NCI-H128 (cell line): Measurements from ENCODE around the gene KATNAL2.

Experiments used
- DNase-seq: peaks from one replicate; lab custom pipeline; 2025; ENCODE audit not compliant: unreplicated experiment; lab: John Stamatoyannopoulos, UW

Gene KATNAL2, protein sequence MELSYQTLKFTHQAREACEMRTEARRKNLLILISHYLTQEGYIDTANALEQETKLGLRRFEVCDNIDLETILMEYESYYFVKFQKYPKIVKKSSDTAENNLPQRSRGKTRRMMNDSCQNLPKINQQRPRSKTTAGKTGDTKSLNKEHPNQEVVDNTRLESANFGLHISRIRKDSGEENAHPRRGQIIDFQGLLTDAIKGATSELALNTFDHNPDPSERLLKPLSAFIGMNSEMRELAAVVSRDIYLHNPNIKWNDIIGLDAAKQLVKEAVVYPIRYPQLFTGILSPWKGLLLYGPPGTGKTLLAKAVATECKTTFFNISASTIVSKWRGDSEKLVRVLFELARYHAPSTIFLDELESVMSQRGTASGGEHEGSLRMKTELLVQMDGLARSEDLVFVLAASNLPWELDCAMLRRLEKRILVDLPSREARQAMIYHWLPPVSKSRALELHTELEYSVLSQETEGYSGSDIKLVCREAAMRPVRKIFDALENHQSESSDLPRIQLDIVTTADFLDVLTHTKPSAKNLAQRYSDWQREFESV

DNA sequence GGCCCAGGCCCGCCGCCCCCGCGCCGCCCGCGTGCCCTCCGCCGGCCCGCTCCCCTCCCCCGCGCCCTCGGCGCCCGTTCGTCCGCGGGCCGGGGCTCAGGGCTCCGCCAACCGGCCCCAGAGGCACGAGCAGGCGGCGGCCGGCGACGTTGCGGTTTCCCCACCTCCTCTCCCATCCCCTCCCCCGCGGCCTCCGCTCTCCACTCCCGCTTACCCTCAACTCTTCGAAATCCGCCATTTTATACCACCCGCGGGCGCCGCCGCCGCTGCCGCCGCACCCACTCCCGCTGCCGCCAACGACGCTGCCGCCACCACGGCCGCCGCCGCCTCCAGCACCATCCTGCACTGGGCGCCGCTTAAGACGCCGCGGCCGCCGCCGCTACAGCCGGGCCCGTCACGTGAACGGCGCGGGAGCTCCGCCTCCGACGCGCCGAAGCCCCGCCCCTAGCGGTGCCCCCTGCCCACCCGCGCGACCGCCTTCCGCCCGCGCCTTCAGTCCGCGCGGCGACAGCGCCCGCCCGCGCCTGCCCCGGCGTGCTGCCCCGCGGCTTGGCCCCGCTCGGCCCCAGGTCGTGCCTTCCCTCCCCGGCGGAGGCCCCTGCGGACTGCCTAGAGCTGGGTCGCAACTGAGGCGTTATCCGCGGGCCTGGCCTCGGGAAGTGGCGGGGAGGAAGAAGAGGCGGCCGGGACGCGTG, at the start of gene KATNAL2, which contains the start of gene PIAS2:
Gene KATNAL2 (plus strand): TSS at position 495 of the 695 bp plus-strand sequence. CDS start 29,271 bp downstream, outside the sequence.
Gene PIAS2 (minus strand): TSS at position 400 of the 695 bp plus-strand sequence. CDS start 162 bp downstream, at position 238.
- DNase-seq: peak; percentile 82

DNA sequence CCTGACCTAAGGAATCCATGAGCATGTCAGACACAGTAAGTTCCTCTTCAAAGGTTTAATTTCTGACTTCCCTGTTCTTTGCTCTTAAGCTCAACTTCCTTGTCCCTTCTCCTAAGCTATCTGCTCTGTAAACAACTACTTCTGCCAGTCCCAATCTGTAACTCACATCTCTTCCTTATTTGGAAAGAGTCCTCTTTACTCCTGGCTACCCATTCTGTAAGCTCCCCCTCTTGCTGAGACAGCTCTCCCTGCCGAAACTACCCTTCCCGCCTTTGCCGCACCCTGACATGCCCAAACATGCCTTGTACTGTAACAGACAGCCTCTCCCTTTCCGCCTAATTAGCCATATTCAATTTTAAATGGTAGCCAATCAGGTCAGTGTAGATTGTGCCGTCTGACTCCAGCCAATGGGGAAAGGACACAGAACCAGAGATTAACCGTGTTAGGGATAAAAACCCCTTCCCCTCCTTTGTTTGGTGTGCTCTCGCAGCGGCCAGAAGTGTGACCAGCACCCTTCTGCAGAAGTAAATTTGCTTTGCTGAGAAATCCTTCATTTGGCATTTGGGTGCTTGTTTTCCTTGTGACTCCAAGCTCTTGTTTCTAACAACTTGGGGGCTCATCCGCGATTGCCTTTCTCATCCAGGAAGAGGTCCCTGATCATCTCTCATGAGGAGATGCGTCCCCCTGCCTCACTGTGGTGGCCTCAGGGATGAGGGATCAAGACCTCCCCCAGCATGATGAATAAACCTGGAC, 49.1 kb upstream of the KATNAL2 start:
- no peak for DNase-seq

DNA sequence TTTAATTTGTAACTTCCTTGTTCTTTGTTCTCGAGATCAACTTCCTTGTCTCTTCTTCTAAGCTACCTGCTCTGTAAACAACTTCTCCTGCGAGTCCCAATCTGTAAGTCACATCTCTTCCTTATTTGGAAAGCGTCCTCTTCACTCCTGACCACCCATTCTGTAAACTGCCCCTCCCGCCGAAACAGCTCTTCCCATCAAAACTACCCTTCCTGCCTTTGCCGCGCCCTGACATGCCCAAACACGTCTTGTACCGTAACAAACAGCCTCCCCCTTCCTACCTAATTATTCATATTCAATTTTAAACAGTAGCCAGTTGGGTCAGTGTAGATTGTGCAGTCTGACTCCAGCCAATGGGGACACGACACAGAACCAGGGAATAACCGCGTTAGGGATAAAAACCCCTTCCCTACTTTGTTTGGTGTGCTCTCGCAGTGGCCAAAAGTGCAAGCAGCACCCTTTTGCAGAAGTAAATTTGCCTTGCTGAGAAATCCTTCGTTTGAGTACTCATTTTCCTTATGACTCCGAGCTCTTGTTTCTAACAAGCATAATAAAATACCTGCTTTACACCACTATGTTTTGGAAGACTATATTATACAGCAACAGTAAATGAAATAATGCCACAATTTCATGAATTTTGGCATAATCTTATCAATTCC, 39.9 kb upstream of the KATNAL2 start:
- DNase-seq: no peak

DNA sequence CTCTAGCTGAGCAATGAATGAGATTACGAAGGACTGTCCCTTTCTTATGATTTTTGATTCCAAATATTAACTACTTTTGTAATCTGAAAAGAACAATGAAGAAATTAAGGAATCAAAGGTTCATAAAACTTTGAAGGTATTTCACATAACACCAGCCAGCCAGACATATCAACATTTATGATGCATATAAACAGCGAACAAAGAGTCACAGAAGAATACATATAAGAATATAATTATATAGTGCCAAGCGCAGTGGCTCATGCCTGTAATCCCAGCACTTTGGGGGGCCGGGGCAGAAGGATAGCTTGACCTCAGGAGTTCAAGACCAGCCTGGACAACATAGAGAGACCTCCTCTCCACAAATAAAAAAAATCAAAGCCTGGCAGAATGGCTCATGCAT, 34.2 kb upstream of the KATNAL2 start:
- DNase-seq: no peak

DNA sequence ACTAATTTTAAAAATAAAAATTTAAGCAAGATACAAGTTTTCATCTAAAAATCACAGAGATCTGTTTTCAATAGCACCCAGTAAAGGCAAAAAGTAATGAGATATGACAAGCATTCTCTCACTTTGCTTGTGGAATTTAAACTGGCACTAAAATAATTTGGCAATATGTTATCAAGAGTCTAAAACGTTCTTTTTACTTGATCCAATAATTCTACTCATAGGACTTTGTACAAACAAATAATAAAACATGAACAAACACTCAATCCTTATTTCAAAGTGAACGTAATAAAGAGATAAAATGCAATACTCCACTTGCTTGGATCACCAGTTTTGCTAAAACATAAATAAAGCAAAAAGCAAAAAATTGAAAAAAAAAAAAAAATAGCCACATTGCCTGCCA, 30.5 kb upstream of the KATNAL2 start:
- DNase-seq: no peak

DNA sequence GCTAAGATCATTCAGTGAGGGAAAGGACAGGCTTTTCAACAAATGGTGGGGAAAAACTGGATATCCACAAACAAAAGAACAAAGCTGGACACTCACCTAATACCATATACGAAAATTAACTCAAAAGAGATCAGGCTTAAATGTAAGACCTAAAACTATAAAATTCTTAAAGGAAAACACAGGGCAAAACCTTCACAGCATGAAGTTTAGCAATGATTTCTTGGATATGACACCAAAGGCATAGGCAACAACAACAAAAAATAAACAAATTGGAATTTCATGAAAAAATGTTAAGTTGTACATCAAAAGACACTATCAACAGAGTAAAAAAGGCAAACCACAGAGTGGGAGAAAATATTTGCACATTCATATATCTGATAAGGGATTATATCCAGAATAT, 28.4 kb upstream of the KATNAL2 start:
- DNase-seq: no peak

DNA sequence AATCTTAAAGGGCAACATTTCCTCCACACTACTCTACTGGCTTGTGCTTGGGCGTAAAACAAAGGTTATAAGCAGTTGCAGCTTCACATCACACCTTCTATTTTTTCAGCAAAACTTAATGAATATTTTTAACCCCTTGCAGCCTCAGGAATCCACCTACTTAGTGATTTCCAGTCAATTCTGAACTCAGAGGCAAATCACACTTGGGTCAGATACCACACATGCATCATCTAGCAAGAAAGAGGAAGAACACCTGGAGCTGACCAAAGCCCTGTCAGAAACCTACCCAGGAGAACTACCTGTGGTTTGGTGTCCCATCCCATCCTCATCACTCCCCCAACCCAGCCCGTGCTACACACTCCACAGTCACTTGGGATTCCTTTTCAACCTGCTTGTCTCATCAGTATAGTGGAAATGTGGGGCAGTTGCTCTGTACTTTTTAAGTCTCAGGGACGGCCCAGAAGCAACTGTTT, 25.6 kb upstream of the KATNAL2 start:
- DNase-seq: no peak

DNA sequence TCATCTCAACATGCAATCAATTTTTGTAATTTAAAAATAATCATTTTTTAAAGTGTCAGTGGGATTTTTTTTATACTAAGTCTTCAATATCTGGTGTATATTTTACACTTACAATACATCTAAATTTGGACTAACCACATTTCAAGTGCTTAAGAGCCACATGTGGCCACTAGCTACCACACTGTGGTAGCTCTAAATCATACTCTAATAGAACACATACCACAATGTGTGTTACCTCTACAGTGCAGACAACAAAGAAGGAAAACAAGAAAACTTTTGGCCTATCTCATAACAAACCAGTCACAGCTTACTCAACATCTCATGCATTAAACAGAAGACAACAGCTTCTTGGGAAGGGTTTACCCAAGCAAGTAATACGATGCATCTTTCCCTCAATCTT, 24.6 kb upstream of the KATNAL2 start:
- no peak for DNase-seq

DNA sequence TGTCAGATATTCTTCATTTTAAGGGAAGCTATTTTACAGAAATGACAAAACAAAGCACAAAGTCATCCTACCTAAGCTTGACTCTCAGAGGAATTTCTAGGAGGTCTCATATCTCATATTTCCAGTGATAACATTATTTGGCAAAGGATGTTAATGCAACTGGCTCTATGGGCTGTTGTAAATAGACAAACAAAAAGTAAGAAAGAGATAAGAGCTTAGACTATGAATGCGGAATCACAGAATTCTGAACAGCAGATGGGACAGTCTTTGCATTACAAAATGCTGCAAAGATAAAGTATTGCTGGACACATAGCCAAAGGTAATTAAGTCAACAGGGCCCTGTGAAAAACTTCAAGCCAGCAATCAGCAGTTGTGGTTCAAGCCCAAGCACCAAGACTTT, 24.0 kb upstream of the KATNAL2 start:
- DNase-seq: no peak

DNA sequence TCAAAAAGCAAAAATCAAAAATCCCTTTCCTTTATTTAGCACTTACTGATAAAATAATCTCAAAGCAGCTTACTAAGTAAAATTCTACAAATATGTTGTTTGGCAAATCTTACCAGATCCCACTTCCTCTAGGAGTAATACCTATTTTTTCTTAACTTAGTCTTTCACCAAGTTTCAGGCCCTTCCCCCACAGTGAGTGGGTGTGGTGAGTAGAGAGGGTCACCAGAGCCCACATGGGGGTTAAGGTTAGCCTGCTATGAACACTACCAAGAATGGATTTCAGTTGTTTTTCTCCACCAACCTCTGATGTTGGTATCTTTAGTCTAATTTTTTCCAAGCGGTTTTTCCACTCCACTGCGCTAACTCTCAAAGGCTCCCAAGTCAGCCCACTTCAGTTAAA, 23.3 kb upstream of the KATNAL2 start:
- no peak for DNase-seq

DNA sequence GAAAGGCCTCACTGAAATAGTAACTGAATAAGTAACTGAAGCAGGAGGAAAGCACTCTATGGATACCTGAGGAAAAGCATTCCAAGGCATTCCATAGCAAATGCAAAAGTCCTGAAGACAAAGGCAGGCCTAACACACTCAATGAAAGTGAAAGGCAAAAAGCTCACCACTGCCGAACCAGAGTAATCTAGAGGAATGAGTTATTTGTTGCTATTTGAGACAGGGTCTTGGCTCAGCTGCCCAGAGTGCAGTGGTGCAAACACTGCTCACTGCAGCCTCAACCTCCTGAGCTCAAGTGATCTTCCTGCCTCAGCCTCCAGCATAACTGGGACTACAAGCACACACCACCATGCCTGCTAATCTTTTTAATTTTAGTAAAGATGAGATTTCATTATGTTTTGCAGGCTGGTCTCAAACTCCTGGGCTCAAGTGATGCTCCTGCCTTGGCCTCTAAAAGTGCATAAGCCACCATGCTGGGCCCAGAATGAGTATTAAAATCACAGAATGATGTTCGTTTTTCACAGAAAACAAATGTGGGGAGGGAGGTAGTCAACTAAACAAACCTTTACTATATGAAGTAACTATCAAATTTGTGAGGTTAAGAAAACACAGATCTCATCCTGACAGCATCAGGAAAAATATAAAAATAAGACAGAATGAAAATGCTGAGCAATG, 18.0 kb upstream of the KATNAL2 start:
- DNase-seq: no peak

DNA sequence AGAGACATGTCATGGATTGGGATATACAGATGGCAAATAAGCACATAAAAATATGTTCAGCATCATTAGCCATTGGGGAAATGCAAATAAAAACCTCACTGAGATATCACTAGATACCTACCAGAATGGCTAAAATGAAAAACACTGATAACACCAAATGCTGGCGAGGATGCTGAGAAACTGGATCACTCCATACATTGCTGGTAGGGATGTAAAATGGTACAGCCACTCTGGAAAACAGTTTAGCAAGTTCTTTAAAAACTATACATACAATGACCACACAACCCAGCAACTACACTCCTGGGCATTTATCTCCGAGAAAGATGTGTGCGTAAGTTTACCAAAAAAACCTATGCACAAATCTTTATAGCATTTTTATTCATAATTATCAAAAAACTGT, 14.0 kb upstream of the KATNAL2 start:
- no peak for DNase-seq

DNA sequence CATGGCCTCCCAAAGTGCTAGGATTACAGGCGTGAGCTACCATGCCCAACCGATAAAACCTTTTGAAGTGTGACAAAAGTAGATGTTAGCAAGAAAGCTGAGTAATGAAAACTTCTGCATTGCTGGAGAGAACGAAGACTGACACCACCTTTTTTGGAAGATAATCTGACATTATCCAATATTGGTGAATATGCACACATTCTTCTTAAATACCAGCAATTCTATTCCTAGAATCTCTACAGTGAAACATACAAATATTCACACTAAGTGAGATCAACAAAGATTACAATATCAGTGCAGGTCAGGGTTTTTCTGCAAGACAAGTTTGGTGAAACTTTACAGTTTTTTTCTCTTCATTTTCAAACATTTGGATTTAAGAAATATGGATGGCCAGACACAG, 7.9 kb upstream of the KATNAL2 start:
- DNase-seq: no peak

DNA sequence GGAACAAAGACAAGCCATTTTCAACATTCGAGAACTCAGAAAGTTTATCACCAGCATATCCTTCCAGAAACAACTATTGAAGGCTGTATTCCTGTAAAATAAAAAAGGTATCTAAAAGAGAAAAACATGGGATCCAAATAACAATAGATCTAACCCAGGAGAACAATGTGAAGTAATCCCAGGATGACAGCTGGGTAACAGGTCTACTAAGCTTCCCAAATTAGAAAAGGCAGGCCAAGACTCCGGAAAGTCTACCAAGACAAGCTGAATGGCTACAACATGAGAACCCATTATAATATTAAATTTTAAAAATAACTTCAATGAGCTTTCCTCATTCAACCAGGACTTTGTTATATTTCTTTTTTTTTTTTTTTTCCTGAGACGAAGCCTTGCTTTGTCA, 6.5 kb upstream of the KATNAL2 start:
- DNase-seq: no peak

DNA sequence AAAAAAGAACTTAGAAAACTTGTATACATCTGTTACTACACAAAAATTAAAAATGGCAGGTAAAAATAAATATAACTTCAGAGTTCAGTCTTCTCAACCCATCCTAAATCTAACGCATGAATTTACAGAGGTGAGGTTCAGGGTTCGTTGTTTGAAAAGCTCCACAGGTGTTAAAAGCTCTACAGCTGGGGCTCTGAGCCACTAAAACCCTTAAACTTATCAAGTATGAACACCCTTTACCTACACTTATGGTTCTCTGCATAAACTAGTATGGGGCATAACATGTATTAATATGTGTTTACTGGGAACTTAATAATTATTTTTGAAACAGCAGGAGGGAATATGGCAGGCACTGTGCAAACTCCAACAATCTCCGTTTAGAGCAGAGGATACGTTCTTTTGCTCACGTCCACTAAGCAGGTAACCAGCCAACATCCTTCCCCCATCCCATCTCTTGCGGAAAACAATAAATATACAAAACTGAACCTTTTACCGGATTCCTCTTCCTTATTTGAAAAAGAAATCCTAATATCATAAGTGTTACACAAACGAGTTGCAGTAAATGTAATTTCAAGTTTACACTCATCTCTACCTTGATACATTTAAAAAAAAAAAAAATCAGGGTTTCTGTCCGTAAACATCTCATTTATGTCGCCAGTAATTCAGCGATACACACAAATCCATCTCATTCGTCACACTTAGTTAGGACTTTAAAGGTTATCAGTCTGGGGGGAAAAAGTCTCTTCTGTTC, 1.4 kb upstream of the KATNAL2 start:
- no peak for DNase-seq

DNA sequence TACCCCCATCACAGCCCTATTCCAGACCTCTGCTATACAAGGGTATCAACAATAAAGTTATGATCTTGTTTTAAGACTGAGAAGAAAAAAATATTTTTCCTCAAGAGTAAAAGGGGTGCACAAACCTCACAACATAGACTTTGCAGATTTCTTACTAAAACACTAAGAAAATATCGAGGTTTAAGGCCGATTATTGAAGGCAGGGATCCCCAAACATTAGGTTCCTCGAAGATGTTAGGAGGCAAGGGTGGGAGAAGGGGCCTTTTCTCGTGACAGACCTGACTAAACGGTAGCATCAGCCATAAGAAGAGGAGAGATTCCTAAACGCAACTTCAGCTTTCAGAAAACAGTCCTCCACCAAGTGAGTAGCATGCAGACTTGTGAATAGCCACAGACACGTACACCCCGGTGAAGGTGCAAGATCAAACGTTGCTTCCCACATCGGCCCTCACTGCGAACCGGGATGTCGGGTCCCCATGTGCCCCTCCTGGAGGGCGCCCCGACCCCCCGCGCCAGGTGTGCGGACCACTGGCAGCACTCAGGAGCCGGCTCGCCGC, 773 bp upstream of the KATNAL2 start:
- DNase-seq: no peak

DNA sequence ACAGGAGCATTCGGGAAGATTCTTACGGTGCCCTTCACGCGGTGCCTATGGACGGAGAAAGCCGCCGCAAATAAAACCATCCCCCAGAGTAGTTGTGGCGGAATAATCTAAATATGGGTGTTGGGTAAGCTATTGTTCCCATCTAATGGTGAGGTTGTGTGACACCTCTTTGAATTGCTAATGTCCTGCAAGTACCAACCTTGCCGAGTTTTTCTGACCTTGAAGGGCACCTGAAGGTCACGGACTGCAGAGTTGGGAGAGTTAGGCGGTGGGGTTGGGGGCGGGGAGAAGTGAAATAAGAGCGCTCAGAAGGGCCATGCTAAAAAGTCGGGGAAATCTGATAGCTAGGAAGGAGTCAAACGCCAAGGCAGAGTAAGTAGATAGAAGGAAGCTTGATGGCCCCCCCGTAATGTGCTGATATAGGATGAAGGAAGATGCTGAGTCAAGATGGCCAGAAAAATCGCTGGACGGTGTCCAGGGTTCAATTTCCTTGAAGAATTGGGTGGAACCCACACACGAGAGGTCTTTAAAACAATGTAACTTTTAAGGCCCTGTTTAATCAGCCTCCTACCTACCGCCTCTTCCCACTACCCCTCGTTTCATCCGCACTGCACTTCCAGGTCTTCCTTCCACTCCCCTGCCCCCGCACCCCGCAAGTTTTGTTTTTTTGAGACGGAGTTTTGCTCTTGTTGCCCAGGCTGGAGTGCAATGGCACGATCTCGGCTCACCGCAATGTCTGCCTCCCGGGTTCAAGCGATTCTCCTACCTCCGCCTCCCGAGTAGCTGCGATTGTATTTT, 600 bp downstream of the KATNAL2 start:
- DNase-seq: no peak

DNA sequence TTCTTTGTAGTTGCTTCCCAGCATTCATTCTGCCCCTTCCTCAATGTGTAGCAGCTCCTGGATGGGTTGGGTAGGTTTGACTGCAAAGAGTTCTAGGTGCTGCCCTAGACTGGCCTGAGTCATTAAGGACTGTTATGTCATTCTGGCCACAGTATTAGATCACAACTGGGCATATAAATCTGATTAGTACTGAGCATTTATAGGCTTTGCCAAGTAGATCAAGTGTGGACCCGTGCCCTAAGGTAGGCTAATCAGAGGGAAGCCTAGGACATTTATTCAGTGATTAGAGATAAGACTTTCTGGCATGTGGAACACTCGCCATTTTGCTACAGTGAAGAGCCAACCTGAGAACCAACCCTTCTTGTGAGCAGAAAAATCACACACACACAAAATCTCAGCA, 2.7 kb downstream of the KATNAL2 start:
- DNase-seq: no peak
